ENCODE results near the gene ZNRF3. TPM values are rescaled to one million over a fixed set of nuclear protein-coding genes. Genes with fewer than 3 reads are reported as not detected.

Gene ZNRF3
- polyA plus RNA-seq, 1 of the 3 experiments (the other 2 are of a cell fraction): 4.2 TPM

GRCh38 chr22:28969401-28970168, 86.2 kb downstream of the ZNRF3 start:
- ChIA-PET CTCF (interaction anchor here (1.1 kb wide), 1 partner anchor 12 kb away, joined by 4 read pairs; no protein-coding TSS in a partner anchor), POLR2A (no interaction called here)
- H3K79me2 ChIP-seq (ENCODE audit: insufficient read depth): peaks cover 4% of the 10 kb centered on the region; the same call in 1 of the 2 replicates
- H4K20me1 ChIP-seq (ENCODE audit: insufficient read depth): no peaks in the 10 kb centered on the region
- 88% methylated on average over 2 of the region's 2 CpGs for WGBS (ENCODE audit: low lambda C conversion rate)
- no peaks in the 10 kb centered on the region for H3K9me3 ChIP-seq
- H2AFZ ChIP-seq (ENCODE audit: low read depth): no peak overlapping the region
- peaks cover 0 to 6% of the 10 kb centered on the region in 2 experiments; a peak in 1 of 4 replicates for H3K4me1 ChIP-seq (ENCODE audit: control insufficient read depth in 1 of 2, insufficient read depth in 2 of 2, low read depth in 1 of 2, low read length in 1 of 2)
- no peak for TF ChIP-seq IRF3 (IDR thresholded peaks at IDR 0.05; ENCODE audit: low read depth, low read length)
- no peak overlapping the region for H3K4me3 ChIP-seq (ENCODE audit: low read depth in 2 of 2, low read length in 1 of 2)
- H3K36me3 ChIP-seq (replicated peaks in 1 of 2; ENCODE audit: control insufficient read depth in 1 of 2, insufficient read depth in 2 of 2, low read length in 1 of 2): no peaks in the 10 kb centered on the region
- no peak overlapping the region; a peak in 1 of 4 replicates for H3K27ac ChIP-seq (ENCODE audit: low read depth in 2 of 2, low read length in 1 of 2)
- no peak for DNase-seq
- no peak overlapping the region for H3K9ac ChIP-seq
- no peaks in the 10 kb centered on the region for H3F3A ChIP-seq (replicated peaks; ENCODE audit: insufficient read depth)
- H3K27me3 ChIP-seq (ENCODE audit: insufficient read depth): no peaks in the 10 kb centered on the region
- no peak overlapping the region for H3K4me2 ChIP-seq
- H3K9me2 ChIP-seq: no peaks in the 10 kb centered on the region

- DNase-seq: no peak
Measured at GRCh38 chr22:28973352-28973751, 90.0 kb downstream of the ZNRF3 start.

GRCh38 chr22:28977060-28977459, 93.7 kb downstream of the ZNRF3 start:
- Histone ChIP-seq H3K9me2 (no peaks in the 10 kb centered on the region), H3K4me2 (peak overlapping the region; percentile 47), H3K27ac (ENCODE audit: low read depth in 2 of 2, low read length in 1 of 2) (peak overlapping the region in 1 of 2 experiments; percentile 61; a peak in 2 of 4 replicates), H3K36me3 (replicated peaks in 1 of 2; ENCODE audit: control insufficient read depth in 1 of 2, insufficient read depth in 2 of 2, low read length in 1 of 2) (no peaks in the 10 kb centered on the region), H2AFZ (ENCODE audit: low read depth) (no peak overlapping the region), H3K9ac (peak overlapping the region; percentile 8; the same call in 1 of the 2 replicates), H3K27me3 (ENCODE audit: insufficient read depth) (no peaks in the 10 kb centered on the region), H3K4me1 (ENCODE audit: control insufficient read depth in 1 of 2, insufficient read depth in 2 of 2, low read depth in 1 of 2, low read length in 1 of 2) (peaks cover 12 to 23% of the 10 kb centered on the region in 2 experiments), H3K4me3 (ENCODE audit: low read depth in 2 of 2, low read length in 1 of 2) (no peak overlapping the region; a peak in 1 of 4 replicates), H3K9me3 (no peaks in the 10 kb centered on the region), H3K79me2 (ENCODE audit: insufficient read depth) (peaks cover 18% of the 10 kb centered on the region; the same call in 1 of the 2 replicates), H3F3A (replicated peaks; ENCODE audit: insufficient read depth) (peaks cover 4% of the 10 kb centered on the region), H4K20me1 (ENCODE audit: insufficient read depth) (no peaks in the 10 kb centered on the region)
- TF ChIP-seq MAX (IDR thresholded peaks at IDR 0.05; ENCODE audit: low read depth) (no peak), CHD2 (IDR thresholded peaks at IDR 0.05; ENCODE audit: low read length, partially characterized antibody) (no peak), SMC3 (IDR thresholded peaks at IDR 0.05; ENCODE audit: low read depth, low read length) (no peak), MEF2A (IDR thresholded peaks at IDR 0.05; ENCODE audit: borderline replicate concordance, low read depth) (no peak), ELF1 (IDR thresholded peaks at IDR 0.05) (no peak), NRF1 (IDR thresholded peaks at IDR 0.05; ENCODE audit: low read depth, low read length) (no peak), PBX3 (IDR thresholded peaks at IDR 0.05) (no peak)
- 72% methylated on average over 4 of the region's 4 CpGs for WGBS (ENCODE audit: low lambda C conversion rate)
- DNase-seq: no peak
- ChIA-PET CTCF (no interaction called here), POLR2A (no interaction called here)

More at GRCh38 chr22:28973352-28973751, 90.0 kb downstream of the ZNRF3 start:
- no peaks in the 10 kb centered on the region for H3K27me3 ChIP-seq (ENCODE audit: insufficient read depth)
- peaks cover 4% of the 10 kb centered on the region for H3F3A ChIP-seq (replicated peaks; ENCODE audit: insufficient read depth)
- ChIA-PET CTCF (no interaction called here), POLR2A (no interaction called here)
- no peaks in the 10 kb centered on the region for H4K20me1 ChIP-seq (ENCODE audit: insufficient read depth)
- no peaks in the 10 kb centered on the region for H3K36me3 ChIP-seq (replicated peaks in 1 of 2; ENCODE audit: control insufficient read depth in 1 of 2, insufficient read depth in 2 of 2, low read length in 1 of 2)
- H3K9me2 ChIP-seq: no peaks in the 10 kb centered on the region
- H3K9ac ChIP-seq: no peak overlapping the region
- no peak overlapping the region for H3K4me2 ChIP-seq
- no peak overlapping the region for H3K4me3 ChIP-seq (ENCODE audit: low read depth in 2 of 2, low read length in 1 of 2)
- H3K79me2 ChIP-seq (ENCODE audit: insufficient read depth): peaks cover 5% of the 10 kb centered on the region; the same call in 1 of the 2 replicates
- TF ChIP-seq FOXJ3 (CRISPR knock-in tag; IDR thresholded peaks at IDR 0.05): no peak
- 90% methylated on average over 3 of the region's 3 CpGs for WGBS (ENCODE audit: low lambda C conversion rate)
- H3K9me3 ChIP-seq: no peaks in the 10 kb centered on the region
- H3K27ac ChIP-seq (ENCODE audit: low read depth in 2 of 2, low read length in 1 of 2): no peak overlapping the region
- no peak overlapping the region for H2AFZ ChIP-seq (ENCODE audit: low read depth)
- peaks cover 5 to 28% of the 10 kb centered on the region in 2 experiments for H3K4me1 ChIP-seq (ENCODE audit: control insufficient read depth in 1 of 2, insufficient read depth in 2 of 2, low read depth in 1 of 2, low read length in 1 of 2)

Data from SK-N-SH (cell line).